HG03060 (cell line): ENCODE data around the gene IER5.
"Not testable (repeated sequence)": the region's sequence is repeated elsewhere in the genome, so short reads cannot be mapped to it uniquely, and the experiment has no call there.

Experiments used
- ATAC-seq: cut with Tn5 transposase; IDR thresholded peaks from one replicate; pipeline ENCODE4 v1.9.1; 2021; ENCODE audit warnings: low read depth, moderate number of reproducible peaks; ENCODE audit not compliant: unreplicated experiment

Gene IER5

DNA sequence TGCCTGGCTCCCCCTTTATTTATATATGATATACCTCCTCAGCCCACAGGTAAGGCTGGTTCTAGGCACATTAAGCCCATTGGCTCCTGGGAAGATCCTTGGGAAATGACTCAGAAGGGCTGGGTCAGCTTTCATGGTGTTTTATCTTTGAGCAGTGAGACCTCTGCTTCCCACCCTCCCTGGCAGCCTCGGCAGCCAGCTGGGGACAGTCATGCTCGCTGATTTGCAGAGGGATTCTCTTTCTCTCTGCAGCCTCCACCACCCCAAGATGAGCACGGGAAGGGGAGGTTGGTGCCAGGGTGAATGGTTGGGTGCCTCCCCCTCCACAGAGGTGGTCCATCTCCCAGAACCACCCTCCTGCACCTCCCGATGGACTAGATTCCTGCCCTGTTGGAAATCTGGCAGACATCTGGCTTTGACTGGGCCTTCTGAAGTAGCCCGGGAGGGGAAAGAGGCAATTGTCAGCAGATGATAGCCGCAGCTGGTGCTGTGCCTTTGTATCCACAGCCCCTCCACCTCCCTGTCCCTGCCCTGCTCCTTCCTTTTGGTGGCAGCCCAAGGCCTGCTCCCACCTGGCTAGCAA lies 24.6 kb downstream of the IER5 start:
- no peak for ATAC-seq

DNA sequence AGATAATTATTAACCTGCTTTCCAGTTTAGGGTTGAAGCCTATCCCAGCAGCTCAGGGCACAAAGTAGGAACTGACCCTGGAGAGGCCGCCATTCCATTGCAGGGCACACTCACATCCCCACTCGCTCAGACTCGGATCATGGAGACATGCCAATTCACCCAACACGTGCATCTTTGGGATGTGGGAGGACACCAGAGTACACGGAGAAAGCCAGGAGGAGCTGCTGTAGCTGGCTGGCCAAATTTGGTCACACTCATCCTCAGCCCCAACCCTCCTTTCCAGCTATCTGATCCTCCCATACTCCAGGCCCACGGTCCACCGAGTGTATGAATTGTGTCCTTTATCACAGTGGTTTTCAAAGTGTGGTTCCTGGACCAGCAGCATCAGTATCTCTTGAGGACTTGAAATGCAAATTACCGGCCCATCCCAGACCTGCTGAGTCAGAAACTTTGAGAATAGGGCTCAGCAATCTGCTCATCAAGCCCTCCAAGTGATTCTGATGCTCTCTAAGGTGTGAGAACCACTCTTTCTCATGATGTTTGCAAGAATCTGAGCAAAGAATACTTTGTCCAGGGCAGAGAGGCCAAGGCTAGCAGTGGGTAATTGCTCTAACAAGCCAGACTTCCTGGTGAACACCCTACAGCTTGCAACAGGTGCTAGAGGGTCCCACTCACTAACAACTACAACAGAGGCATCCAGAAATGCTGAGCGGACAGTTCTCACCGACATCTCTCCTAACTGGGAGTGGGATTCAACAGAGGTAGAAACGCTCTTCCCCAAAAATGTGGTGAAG lies 26.3 kb downstream of the IER5 start:
- no peak for ATAC-seq

DNA sequence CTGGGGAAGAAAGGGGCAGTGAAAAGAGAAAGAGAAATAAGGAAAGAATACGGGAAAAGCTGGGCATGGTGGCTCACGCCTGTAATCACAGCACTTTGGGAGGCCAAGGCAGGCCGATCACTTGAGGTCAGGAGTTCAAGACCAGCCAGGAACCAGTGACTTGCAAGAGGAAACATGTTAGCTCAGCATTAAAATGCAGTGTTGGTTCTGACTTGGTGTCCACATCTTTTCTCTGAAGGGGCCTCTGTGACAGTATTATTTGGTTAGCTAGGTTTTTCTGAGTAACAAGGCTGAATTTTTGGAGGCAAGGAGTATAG lies 26.8 kb downstream of the IER5 start:
- ATAC-seq: no peak

DNA sequence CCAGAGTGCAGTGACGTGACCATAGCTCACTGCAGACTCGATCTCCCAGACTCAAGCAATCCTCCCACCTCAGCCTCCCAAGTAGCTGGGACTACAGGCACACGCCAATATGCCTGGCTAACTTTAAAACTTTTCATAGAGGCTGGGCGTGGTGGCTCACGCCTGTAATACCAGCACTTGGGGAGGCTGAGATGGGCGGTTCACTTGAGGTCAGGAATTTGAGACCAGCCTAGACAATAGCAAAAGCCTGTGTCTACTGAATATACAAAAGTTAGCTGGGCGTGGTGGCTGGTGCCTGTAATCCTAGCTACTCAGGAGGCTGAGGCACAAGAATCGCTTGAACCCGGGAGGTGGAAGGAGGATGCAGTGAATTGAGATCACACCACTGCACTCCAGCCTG lies 27.5 kb downstream of the IER5 start:
- not testable (repeated sequence) for ATAC-seq

DNA sequence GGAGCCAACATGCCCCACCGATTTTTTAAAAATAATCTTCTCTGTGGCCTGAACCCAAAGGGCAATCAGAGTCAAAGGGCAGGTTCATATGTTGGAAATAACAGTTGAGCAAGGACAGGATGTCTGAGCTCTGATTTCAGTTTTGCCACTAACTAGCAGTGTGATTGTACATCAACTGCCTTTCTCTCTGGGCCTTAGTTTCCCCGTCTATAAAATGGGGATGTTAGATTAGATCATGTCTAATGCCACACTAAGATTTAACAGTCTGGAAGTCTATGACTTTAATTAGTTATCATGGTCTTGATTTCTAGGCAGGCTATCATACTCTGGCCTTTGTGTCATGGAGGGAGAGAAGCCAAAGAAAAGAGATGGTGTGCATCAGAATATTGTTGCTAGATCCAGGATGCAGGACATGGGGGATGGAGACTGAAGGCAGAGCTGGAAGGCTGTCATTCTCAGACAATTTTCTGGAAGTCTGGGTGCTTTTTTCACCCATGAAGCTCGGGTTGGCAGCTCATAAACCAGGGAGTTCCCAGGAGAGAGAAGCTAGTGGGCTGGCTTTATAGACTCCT lies 28.4 kb downstream of the IER5 start:
- no peak for ATAC-seq

DNA sequence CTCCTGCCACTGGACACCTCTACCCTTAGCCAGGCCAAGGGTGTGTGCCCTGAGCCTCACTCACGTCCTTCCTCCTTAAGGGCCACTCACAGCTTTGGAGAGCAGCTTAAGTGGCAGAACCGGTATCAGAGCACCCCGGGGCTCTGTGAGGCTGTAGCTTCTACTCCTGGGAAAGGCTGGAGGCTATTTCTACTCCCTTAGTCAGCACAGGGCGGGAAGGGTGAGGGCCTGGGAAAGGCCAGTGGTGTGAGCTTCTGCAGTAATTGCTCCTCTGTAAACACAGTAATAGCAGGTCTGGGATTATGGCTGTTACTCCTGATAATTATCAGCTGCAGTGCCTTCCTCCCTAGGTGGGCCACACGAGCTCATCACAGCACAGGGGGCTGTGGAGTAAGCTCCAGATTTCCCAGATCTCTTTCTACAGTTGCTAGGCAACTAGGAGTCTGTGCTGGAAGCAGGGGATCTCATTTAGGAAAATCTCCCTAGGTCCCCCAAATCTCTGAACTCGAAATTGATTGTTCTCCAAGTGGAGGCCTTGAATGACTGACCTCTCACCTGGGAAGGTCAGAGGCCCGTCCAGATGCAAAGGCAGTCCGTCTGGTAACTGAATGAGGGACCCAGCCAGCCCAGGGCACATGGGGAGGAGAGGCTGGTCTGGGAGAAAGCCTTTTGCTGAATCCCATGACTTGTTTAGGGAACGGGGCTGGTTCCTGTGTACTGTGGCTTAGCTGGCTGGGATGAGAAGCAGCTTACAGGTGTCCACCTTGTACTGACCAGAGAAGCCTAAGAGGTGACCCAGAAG lies 29.3 kb downstream of the IER5 start:
- no peak for ATAC-seq

DNA sequence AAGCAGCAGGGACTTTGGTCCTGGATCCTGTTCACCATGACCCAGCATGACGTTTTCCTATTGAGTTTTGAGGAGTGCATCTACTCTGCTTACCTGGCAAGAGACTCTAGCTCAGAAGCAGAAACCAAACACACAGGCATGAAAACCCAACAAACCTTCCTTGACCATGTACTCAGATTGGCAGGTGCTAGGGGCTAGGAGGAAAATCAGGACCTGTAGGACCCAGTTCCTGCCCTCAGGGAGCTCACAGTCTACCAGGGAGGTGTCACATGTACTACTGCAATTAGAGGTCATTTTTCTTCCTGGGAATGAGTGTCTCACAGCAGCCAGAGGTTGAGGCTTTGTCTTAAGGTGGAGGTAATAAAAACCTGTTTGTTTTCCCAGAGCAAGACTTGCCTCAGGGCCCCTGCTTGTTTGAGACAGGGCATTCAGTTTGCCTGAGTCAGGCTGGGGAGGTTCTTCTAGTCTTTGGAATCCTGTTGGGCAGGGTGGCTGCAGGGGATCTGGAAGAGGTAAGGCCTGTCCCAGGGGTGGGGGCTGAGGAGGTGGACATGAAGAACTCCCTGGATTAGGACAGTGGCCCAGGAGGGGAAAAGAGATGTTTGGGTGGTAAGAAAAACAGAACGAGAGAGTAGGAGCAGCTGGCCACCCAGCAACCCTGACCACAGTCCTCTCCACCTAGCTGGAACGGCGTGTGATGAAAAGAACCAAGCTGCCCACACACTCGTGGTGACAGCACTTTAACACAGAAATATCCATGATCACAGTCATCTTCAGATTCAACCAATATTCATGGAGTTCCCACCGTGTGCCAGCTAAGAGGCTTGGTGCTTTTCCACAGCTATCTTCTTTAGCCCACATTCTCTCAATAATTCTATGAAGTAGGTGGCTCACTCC lies 30.8 kb downstream of the IER5 start:
- ATAC-seq: no peak

DNA sequence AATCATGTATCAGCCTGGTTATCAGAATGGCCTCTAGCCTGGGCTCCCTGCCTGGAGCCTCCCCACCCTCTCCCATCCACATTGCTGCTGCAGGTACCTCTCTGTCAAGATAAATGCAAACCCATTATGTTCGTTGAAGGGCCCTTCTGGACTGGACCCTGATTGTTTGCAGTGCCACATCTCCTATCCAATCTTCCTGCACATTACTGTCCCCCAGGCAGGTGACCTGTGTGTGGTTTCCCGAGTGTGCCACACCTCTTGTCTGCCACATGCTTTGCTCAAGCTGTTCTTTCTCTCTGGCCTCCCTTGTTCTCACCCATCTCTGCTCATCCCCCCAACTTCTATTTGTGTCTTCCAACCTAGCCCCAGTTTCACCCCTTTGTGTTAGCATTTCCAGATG lies 32.4 kb downstream of the IER5 start:
- ATAC-seq: no peak

DNA sequence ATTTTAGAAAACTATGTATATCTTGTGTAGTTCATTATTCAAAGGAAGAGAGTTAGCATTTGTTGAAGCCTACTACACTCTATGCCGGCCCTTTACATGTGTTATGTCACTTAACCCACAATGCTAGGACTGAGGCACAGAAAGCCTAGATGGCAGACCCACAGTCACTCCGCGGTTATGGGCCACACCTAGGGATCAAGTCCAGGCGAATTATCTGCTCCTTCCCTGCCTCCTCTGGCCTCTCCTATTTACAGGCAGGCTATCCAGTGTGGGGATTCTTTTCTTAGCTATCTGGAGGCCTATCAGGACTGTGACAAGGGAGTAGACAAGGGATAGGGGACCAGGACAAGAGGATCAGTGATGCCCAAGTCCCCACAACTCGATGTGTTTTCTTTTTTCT lies 33.0 kb downstream of the IER5 start:
- ATAC-seq: no peak

DNA sequence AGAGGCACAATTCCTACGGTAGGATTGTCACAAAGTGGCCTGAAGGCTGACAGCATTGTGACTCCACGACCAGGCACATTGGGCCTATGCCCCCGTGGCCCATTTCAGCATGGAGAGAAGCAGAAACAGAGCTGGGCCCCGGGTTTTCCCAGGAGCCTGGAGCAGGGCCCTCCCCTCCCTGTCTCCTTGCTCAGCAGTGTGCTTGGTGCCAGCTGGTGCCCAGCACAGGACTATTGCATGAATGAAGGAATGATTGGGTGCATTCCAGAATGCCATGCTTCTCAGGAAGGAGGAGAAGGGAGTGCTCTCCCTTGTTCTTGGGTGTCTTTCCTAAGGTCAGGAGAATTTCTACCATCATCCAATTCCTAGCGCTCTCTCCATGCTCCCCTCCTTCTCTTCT lies 33.7 kb downstream of the IER5 start:
- no peak for ATAC-seq

DNA sequence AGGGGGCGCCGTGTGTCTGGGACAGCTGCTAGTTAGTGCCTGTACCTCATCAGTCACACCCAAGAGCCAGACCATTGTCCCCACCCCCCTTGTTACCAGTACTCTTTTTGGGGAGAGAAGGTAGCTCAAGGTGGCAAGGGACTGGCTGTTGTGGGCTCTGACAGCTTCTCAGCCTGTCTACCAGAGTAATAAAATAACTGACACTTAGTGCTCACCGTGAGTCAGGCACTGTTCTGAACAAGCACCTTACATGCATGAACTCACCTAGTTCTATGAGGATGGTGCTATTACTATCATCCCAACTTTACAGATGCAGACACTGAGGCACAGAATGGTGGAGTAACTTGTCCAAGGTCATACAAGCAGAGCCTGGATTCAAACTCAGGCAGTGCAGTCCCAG lies 34.7 kb downstream of the IER5 start:
- no peak for ATAC-seq

DNA sequence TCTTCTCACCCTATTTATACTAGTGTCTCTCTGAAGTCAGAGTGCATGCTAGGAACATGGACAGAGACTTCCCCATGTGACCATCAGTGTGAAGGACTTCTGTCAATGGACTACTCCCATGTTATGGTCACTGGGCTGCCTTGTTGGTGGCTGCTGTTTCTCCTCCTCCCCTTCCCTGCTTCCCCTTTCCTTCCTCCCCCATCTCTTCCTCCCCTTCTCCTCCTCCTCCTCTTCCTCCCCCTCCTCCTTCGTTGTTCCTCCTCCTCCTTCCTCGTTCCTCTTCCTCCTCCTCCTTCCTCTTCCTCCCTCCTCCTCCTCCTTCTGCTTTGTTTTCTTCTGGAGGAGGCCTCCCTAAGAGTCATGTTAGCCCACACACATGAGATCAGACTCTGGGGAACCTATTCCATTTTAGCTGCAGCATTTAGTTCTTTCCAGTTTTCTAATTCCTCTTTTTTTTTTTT lies 35.8 kb downstream of the IER5 start:
- ATAC-seq: no peak

DNA sequence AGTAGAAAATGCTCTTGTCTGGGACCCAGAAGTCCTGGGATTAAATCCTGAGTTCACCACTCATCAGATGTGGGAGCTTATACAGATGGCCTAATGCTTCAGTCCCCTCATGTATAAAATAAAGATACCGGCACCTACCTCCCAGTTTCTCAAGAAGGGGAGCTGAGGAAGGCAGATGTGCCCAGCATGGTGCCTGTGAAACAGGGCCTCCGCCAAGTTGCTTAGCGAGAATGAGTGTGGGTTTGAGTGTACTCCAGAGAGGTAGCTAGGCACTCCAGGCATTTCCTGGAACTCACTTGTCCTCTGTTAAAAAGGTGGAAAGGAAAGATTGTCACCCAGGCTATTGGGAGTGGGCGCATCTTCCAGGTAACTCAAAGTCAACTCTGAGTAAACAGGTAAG lies 37.8 kb downstream of the IER5 start:
- no peak for ATAC-seq

DNA sequence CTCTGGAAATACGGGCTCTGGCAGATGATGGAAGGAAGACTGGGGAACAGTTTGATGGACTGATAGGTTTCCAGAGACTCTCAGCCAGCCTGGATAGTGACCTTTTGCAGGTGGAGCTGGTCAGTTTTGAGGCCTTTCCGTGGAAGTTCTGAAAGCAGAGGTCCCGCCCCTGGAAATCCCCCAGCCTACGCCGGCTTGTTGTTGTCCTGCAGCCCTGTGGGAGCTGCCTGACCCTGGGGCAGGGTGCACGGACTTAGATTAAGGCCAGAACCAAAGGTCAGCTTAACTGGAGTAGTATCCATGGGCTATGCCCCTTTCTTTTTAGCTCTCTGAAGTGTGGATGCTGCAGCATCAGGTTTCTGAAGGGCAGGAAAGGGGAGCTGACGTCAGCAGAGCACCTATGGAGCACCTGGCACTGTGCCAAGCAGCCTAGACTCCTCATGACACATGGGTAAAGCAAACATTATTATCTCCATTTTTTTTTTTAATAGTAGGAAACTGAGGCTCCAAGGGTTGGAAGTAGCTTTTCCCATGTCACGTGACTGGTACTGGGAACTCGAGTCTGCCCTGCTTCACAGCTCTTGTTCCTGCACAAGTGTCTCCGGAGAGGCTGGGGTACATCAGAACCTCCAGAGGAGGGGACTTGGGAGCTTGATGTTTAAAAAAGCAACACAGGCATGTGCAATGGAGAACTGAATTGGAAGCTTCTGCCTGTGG lies 38.5 kb downstream of the IER5 start:
- ATAC-seq: no peak

DNA sequence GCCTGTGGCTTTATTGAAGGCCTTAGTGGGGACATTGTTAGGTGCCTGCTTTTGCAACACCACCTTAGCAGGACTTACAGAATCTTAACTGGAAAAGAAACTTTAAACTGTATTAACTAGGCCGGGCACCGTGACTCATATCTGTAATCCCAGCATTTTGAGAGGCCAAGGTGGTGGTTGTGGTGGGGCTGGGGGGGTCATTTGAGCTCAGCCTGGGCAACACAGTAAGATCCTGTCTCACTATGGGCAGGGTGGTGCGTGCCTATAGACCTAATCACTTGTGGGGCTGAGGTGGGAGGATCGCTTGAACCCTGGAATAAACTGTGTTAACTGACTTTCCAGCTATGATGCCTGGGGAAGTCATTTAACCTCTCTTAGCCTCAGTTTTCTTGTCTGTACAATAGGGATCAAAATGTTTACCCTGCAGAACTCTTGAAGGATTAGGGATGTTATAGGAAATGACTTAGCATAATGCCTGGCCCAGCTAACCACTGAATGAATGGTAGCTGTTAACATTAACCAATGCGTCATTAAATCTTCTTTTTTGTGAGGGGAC lies 39.5 kb downstream of the IER5 start:
- ATAC-seq: no peak

DNA sequence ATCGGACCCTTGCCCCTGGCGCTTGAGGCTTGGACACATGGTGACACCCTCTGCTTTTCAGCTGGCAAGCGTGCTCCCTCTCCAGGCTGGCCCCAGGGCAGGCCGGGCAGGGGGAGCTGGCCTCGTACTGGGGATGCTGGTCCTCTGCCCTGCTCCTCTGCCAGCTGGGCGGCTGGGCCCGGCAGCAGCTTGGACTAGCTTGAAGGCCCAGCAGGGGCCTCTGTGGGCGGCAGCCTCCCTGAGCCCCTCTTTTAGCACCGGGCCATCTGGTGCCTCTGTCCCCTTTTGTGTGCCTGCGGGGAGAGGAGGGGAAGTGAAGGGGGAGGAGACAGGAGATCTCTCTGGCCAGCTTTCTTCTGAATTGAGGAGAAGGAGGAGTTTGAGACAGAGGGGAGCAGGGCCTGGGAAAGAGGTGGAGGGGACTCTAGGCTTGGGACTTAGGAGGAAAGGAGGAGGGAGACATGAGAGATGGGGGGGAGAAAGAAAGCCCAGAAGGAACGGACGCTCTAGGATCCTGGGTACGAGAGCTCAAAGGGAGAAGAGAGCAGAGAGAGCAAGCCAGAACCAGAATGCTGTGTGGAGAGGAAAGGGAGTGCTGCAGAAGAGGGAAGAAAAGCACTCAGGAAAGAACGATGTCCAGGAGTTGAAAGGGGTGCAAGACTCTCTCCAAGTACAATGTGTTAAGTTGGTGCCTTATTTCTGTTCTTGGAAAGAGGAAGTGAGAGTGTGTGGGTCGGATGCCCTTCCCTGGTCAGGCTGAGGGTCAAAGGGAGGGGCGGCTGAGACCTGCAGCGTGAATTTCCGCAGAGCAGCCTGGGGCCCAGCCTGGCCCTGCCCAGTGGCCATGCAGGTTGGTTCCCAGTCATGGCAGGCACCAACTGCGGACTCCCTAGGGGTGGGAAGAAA lies 40.3 kb downstream of the IER5 start:
- peak; percentile 38 for ATAC-seq

DNA sequence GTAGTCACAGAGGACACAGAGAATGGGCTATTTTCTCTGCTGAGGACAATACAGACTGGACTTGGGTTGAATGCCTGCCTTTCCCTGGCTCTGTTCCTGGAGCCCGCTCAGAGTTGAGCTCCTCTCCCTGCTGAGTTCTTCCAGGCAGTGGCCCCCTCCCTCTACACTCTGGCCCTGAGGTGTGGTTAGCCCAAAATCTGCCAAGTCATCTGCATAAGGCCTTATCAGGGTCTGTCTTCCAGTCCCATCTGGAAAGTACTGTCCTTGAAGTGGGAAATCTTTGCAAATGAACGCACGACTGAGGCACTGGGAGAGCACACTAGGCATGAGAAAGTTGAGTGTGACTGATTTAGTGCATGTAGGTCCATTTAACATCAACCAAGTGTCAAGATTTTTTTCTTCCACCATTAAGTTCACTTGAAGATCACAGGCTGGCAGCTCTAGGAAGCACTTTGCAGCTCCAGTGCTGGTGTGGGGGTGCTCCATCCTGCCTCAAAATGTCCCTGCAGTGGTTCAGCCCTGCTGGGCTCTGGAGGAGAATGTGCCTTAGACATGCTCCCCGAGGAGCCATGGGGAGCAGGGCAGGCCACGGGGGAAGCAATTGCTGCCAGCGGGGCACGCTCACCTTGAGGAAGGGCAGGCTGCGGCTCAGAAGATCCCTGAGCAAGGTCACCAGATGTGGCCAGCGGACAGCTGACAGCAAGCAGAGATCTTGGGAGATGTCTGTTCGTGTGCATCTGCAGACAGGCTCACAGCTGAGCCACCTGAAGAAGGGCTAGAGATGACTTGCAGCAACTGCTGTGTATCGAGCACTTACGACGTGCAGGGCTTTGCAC lies 41.5 kb downstream of the IER5 start:
- no peak for ATAC-seq
